K562 (cell line): ENCODE results near the gene FH. TPM values are rescaled to one million over a fixed set of nuclear protein-coding genes. Genes with fewer than 3 reads are reported as not detected.
A peak's percentile ranks its signal among the peaks of the same experiment; 100 is the strongest.

Source experiments
- ARNT ChIP-seq, 2 experiments: fragments of 450-650 bp; IDR thresholded peaks; 2 replicates each; pipeline ENCODE4 v1.6.1; 2016; ENCODE audit warnings: mild to moderate bottlenecking in 1 of 2
- BRF2 ChIP-seq: IDR thresholded peaks from 3 replicates; pipeline ENCODE4 v1.6.1; 2011; ENCODE audit warnings: borderline replicate concordance, mild to moderate bottlenecking; ENCODE audit not compliant: insufficient read length, insufficient read depth
- CC2D1A ChIP-seq: fragments of 450-650 bp; IDR thresholded peaks from 2 replicates; pipeline ENCODE4 v1.6.1; 2017; ENCODE audit warnings: mild to moderate bottlenecking
- DNMT1 ChIP-seq: fragments of 450-650 bp; IDR thresholded peaks from 2 replicates; pipeline ENCODE4 v1.6.1; 2016; ENCODE audit warnings: antibody characterized with exemption, mild to moderate bottlenecking
- E2F8 ChIP-seq: fragments of 450-650 bp; IDR thresholded peaks from 2 replicates; pipeline ENCODE4 v1.7.1; 2018; ENCODE audit warnings: mild to moderate bottlenecking, low read depth; ENCODE audit not compliant: partially characterized antibody
- FOSL1 ChIP-seq: fragments of 200-800 bp; sonication (Bioruptor generic); conservative IDR thresholded peaks from 2 replicates; pipeline ENCODE4 v1.6.1; 2016; ENCODE audit warnings: missing genetic modification characterization, missing compliant biosample characterization
- HMBOX1 ChIP-seq: sonication (generic); IDR thresholded peaks from 2 replicates; pipeline ENCODE4 v1.6.1; 2016
- MEF2A ChIP-seq: IDR thresholded peaks from 2 replicates; pipeline ENCODE4 v1.6.1; 2011; ENCODE audit warnings: low read depth, mild to moderate bottlenecking, low read length, moderate library complexity; ENCODE audit not compliant: control insufficient read depth
- MLLT1 ChIP-seq, 2 experiments: fragments of 450-650 bp; IDR thresholded peaks; 2 replicates each; pipeline ENCODE4 v1.6.1; 2016
- MTA2 ChIP-seq: fragments of 450-650 bp; IDR thresholded peaks from 2 replicates; pipeline ENCODE4 v1.6.1; 2016; ENCODE audit warnings: low read depth
- SMARCE1 ChIP-seq: fragments of 450-650 bp; IDR thresholded peaks from 2 replicates; pipeline ENCODE4 v1.7.1; 2016; ENCODE audit warnings: mild to moderate bottlenecking
- TAF15 ChIP-seq: fragments of 200-400 bp; formaldehyde crosslinking; IDR thresholded peaks from 2 replicates; pipeline ENCODE4 v1.6.1; 2017; ENCODE audit warnings: mild to moderate bottlenecking, low read depth, low read length, moderate library complexity
- TEAD2 ChIP-seq: fragments of 450-650 bp; IDR thresholded peaks from 2 replicates; pipeline ENCODE4 v1.6.1; 2016; ENCODE audit warnings: missing genetic modification characterization, control low read depth, missing compliant biosample characterization
- TRIM24 ChIP-seq, 2 experiments: fragments of 450-650 bp; IDR thresholded peaks; 2 replicates each; pipeline ENCODE4 v1.6.1; 2016
- ZNF175 ChIP-seq: fragments of 200-800 bp; sonication (Bioruptor generic); IDR thresholded peaks from 2 replicates; pipeline ENCODE4 v1.6.1; 2016; ENCODE audit warnings: low read depth, mild to moderate bottlenecking, missing genetic modification characterization, missing compliant biosample characterization
- ZNF398 ChIP-seq: fragments of 250-450 bp; sonication (Bioruptor Pico); IDR thresholded peaks from 2 replicates; pipeline ENCODE4 v1.8.0; 2021; ENCODE audit warnings: moderate library complexity, mild to moderate bottlenecking, inconsistent platforms
- ZNF589 ChIP-seq: fragments of 200-800 bp; sonication (Bioruptor generic); IDR thresholded peaks from 2 replicates; pipeline ENCODE4 v1.6.1; 2016; ENCODE audit warnings: low read depth, missing genetic modification characterization, missing compliant biosample characterization
- ZSCAN29 ChIP-seq: fragments of 450-650 bp; IDR thresholded peaks from 2 replicates; pipeline ENCODE4 v1.6.1; 2017
- polyA plus RNA-seq, 8 experiments: library from polyadenylated mRNA; depleted of rRNA in 4 of 8; stranded (reverse) in 5 of 8; unstranded in 3 of 8; fragments of >200 nt; fragmentation: Nextera tagmentation in 2 of 8; fragmentation: Illumina TruSeq in 1 of 8; extraction: Ambion mirVana in 2 of 8; extraction: Trizol in 1 of 8; gene quantifications; 2 replicates each; pipeline versions ENCODE4 v1.2.1 to v1.2.3, GENCODE V29; 2011 to 2014; ENCODE audit warnings: inconsistent platforms in 1 of 8, missing spikeins in 1 of 8
- total RNA-seq, 7 experiments: library from RNA; depleted of rRNA in 6 of 7; stranded (reverse); fragments of >200 nt in 6 of 7; fragmentation: Illumina TruSeq in 2 of 7; extraction: Trizol in 2 of 7; gene quantifications; 2 replicates each; pipeline versions ENCODE4 v1.2.1 to v1.2.3, GENCODE V29; 2011 to 2021; ENCODE audit warnings: low replicate concordance in 1 of 7

Gene FH
- total and polyA plus RNA-seq, 9 of the 15 experiments (the other 6 are each of a cell fraction or from before 2014, with no cell fraction given) = 117 to 240 (median 211) TPM

- TF ChIP-seq MLLT1 (IDR thresholded peaks at IDR 0.05) (peak in 1 of 2 experiments; percentile 2; a peak in 1 of 4 replicates), CC2D1A (peak; percentile 56), ARNT (IDR thresholded peaks at IDR 0.05) (peak; percentile 29 to 72; a peak in 1 of 4 replicates), TRIM24 (IDR thresholded peaks at IDR 0.05) (no peak; a peak in 1 of 4 replicates), ZNF398 (no peak), SMARCE1 (no peak), TAF15 (no peak), ZNF589 (CRISPR knock-in tag) (peak; percentile 73; the same call in 1 of the 2 replicates), BRF2 (no peak), MTA2 (0 out of 2 replicates have a peak, but pooled peaks have one; percentile 12), TEAD2 (tag) (0 out of 2 replicates have a peak, but pooled peaks have one; percentile 53), ZSCAN29 (no peak), FOSL1 (tag) (peak; percentile 56), E2F8 (peak; percentile 71), ZNF175 (CRISPR knock-in tag) (no peak), DNMT1 (no peak), HMBOX1 (peak; percentile 55; the same call in 1 of the 2 replicates), MEF2A (peak; percentile 72; the same call in 1 of the 2 replicates)
Measured at GRCh38 chr1:241531195-241532161, 11.9 kb upstream of the FH start (continued).
